GM12892 (cell line): Measurements from ENCODE around the gene SAP130.

Experiments
- POLR2AphosphoS5 ChIP-seq: IDR thresholded peaks from 2 replicates; pipeline ENCODE4 v1.6.1; 2011; ENCODE audit warnings: low read depth, low read length, control low read depth
- TAF1 ChIP-seq: IDR thresholded peaks from 2 replicates; pipeline ENCODE4 v1.6.1; 2011; ENCODE audit warnings: low read depth, mild to moderate bottlenecking, control low read depth, low read length, borderline replicate concordance

DNA sequence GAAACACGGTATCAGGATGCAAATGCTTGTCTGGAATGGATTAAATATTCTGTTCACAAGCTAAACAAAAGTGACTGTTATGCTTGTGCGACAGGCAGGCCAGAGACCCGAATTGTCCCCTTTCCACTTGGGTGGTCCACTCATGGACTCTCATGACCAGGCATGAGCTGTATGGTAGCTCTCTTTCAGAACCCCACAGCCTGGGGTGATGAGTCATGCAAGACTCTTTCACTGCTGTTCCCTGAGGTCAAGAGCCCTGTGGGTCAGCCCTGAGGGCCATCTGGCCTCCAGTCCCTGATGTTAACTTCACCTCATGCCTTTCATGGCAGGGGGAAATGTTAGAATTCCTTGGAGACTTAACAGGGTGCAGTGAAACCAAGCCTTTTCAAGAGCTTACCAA, 13.7 kb upstream of the SAP130 start:
- TF ChIP-seq TAF1 (no peak), POLR2AphosphoS5 (no peak)
